Activated T-cell treated with anti-CD3 and anti-CD28 coated beads, Interleukin-2, amount 50 U/mL, for 48 hours (primary cell): ENCODE results near the gene LINC01488.

ENCODE experiments used
- DNase-seq, 2 experiments: peaks; one replicate each; pipeline ENCODE4 v3.0.0-alpha.2; 2020

LINC01488 gene

DNA sequence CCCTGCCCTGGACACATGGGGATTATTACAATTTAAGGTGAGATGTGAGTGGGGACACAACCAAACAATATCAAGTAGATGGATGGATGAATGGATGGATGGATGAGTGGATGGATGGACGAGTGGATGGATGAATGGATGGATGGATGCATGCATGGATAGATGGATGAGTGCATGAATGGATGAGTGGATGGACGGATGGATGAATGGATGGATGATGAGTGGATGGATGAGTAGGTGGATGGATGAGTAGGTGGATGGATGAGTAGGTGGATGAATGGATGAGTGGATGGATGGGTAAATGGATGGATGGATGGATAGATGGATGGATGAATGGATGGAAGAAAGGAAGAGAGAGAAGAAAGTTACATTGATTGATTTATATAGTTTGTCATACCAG, 859 bp downstream of the LINC01488 start:
- DNase-seq: no peak

GRCh38 chr11:69483170-69483569, 1.7 kb downstream of the LINC01488 start:
- DNase-seq: no peak

DNA sequence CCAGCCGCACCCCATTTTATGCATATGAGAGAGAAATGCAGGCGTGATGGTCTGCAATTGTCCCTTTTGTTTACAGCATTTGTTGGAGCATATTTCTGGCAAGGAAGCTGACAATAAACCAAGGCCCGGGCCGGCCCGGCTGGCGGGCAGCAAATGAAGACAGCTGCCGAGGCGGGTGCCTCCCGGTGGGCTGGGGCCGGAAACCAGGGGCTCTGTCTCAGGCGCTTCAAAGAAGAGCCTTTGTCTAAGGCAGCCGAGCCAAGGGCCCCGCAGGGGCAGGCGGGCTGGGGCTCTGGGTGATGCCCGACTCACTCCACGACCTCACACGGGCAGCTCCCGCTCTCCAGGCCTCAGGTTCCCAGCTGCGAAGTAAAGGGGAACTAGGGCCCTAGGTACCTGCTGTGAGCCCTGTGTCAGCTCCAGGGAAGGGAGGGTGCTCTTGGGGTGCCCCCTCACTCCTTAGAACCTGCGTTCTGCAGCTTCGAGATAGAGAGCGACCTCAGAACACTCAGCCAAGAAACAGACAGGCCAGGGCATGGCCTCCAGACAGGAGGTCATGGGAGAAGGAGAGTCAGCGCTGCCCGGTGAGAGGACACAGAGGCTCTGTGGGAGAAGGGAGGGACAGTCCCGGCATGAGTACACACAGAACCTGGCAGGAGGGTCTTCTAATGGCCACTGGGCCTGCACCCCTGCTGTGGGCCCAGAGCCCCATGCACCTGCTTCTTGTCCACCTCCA, 2.4 kb downstream of the LINC01488 start:
- DNase-seq: no peak

GRCh38 chr11:69484427-69485259, 3.2 kb downstream of the LINC01488 start:
- DNase-seq: no peak

- DNase-seq: no peak
Observed at GRCh38 chr11:69485337-69486041, 4.0 kb downstream of the LINC01488 start.

GRCh38 chr11:69486056-69486772, 4.8 kb downstream of the LINC01488 start:
- DNase-seq: no peak

DNA sequence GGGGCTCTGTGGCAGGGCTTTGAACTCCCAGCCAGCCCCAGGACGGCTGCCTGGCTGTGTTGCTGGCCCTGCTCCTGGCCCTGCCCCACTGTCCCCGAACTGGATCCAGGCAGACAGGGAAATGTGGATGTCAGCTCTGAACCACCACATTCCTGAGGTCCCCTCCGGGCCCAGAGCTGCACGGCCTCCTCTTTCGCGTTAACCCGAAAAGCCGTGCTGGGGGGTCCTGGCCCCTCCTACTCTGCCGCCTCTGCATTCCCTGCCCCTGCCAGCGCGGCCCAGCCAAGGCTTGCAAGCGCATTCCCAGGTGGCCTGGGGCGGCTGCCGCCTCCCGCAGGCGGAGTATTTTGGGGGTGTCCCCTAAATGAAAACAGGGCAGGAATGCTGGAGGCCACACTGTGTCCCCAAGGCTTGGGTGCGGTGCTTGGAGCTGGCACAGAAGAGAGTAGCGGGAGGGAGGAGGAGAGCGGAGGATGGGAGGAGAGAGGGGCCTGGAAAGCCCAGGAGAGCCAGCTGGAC, 5.4 kb downstream of the LINC01488 start:
- DNase-seq: no peak

- DNase-seq: no peak
Observed at GRCh38 chr11:69487391-69487790, 5.9 kb downstream of the LINC01488 start.

DNA sequence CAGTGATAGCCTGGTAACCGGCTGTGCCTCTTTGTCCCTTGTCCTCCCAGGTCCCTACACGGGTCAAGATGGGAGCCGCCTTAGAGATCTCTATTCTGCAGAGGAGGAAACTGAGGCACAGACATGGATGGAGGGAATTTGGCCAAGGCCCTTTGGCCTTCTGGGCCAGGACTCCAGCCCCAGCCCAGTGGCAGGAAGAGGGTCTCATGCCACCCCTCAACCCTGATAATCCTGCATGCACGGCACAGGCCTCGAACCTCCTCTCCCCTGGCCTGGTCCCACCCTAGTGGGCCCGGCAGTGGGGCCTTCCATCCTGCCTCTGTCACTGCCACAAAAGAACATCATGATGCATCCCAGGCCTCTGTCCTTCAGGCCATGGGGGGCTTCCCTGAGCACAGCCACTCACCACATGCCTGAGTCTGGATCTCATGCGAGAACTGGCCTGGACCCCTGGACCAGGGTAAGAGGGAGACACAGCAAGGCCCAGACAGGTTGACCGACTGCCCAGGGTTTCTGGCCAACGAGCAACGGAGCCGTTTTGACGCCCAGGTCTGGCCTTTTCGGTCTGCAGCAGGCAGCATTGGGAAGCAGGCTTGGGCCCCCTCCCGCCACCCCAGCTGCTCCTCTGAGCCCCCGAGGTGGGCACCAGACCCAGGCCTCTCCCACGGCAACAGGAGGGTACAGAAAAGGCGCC, 6.5 kb downstream of the LINC01488 start:
- DNase-seq: no peak

DNA sequence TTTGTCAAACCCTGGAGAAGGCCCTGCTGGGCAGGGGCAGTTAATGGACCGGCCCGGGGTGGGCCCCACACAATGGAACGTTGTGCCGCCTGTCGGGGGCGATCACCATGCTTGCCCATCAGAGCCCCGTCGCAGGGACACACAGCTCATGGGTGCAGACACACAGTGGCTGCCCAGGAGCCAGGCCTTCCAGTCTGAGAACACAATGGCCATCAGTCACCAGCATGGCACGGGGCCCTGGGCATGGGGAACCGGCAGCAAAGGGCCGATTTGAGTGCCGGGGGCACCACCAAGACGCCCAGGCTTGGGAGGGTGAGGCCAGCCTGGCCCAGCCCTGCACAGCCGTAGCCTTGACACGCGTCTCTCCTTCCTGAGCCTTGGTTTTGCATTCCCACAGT, 7.1 kb downstream of the LINC01488 start:
- DNase-seq: no peak

- DNase-seq: no peak
Observed at GRCh38 chr11:69489031-69489745, 7.7 kb downstream of the LINC01488 start.

DNA sequence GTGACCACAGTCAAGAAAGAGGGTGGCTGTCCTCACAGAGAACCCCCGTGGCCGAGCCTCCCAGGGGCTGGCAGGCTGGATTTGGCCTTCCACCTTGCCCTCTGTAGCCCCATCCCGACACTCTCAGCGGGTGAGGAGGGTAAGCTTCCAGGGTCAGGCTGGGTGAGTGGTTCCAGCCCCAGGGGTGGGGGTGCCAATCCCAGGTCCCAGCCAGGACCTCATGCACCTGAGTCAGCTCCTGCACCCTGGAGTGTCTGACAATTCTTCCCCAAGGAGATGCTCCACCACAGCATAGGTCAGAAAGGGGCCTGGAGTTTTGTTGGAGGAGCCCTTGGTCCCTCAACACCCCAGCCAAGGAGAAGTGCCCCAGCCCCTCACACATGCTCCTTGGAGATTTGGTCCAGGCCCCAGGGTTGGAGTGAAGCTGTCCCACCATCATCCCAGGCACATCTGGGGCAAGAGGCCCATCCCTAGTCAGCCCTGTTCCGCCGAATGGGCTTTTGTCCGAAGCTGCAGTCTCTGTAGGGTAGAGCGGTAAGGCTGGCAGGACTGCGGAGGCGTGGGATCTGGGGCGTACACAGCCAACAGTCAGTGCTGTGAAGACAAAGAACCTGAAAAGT, 8.4 kb downstream of the LINC01488 start:
- DNase-seq: no peak

GRCh38 chr11:69490516-69490915, 9.1 kb downstream of the LINC01488 start:
- DNase-seq: no peak

GRCh38 chr11:69491071-69492031, 9.9 kb downstream of the LINC01488 start:
- DNase-seq: no peak

- DNase-seq: no peak
Observed at GRCh38 chr11:69492201-69492991, 10.9 kb downstream of the LINC01488 start.

- no peak for DNase-seq
Observed at GRCh38 chr11:69493931-69494821, 12.7 kb downstream of the LINC01488 start.

- DNase-seq: no peak
Observed at GRCh38 chr11:69494851-69495250, 13.4 kb downstream of the LINC01488 start.
